ENCODE data around the gene SLC29A3. TPM values are rescaled to one million over a fixed set of nuclear protein-coding genes. Genes with fewer than 3 reads are reported as not detected.

Gene SLC29A3
- total RNA-seq, 3 donors from 2014 or later (not counting 1 experiment from before 2014, with no cell fraction given): 4.0 to 6.6 (median 5.3) TPM

GRCh38 chr10:71368176-71368575 is 49.1 kb downstream of the SLC29A3 start:
- WGBS (ENCODE audit: insufficient coverage): 84% methylated on average over 1 of the region's 1 CpG
- H3K4me3 ChIP-seq (ENCODE audit: low read length): no peak overlapping the region
- peaks cover 19% of the 10 kb centered on the region for H3K4me1 ChIP-seq (ENCODE audit: control insufficient read depth, insufficient read depth, low read length)
- no peaks in the 10 kb centered on the region for H3K9me3 ChIP-seq (ENCODE audit: control insufficient read depth, insufficient read depth, low read length)
- no peaks in the 10 kb centered on the region for H3K4me1 Mint-ChIP-seq
- no peaks in the 10 kb centered on the region for H3K36me3 Mint-ChIP-seq
- H3K4me3 Mint-ChIP-seq: no peak overlapping the region
- no peaks in the 10 kb centered on the region for H3K27me3 ChIP-seq (ENCODE audit: control insufficient read depth, insufficient read depth, low read length)
- DNase-seq: no peak
- no peak overlapping the region for H3K27ac ChIP-seq (ENCODE audit: low read length)
- no peak overlapping the region for H3K27ac Mint-ChIP-seq
- TF ChIP-seq CTCF (IDR thresholded peaks at IDR 0.05): no peak
- intact Hi-C loops (cut with micrococcal nuclease): no loop called here
- no peaks in the 10 kb centered on the region for H3K9me3 Mint-ChIP-seq
- peaks cover 2 to 8% of the 10 kb centered on the region in 2 donors for H3K27me3 Mint-ChIP-seq (ENCODE audit: low read depth in 2 of 2)
- no peak for ATAC-seq
- H3K36me3 ChIP-seq (ENCODE audit: control insufficient read depth, insufficient read depth, low read length): peaks cover 3% of the 10 kb centered on the region

- Histone ChIP-seq H3K4me3 (ENCODE audit: low read length) (no peak overlapping the region), H3K36me3 (ENCODE audit: control insufficient read depth, insufficient read depth, low read length) (peaks cover 3% of the 10 kb centered on the region), H3K27me3 (ENCODE audit: control insufficient read depth, insufficient read depth, low read length) (no peaks in the 10 kb centered on the region), H3K9me3 (ENCODE audit: control insufficient read depth, insufficient read depth, low read length) (no peaks in the 10 kb centered on the region), H3K27ac (ENCODE audit: low read length) (no peak overlapping the region), H3K4me1 (ENCODE audit: control insufficient read depth, insufficient read depth, low read length) (peaks cover 24% of the 10 kb centered on the region)
- Mint-ChIP-seq H3K27me3 (ENCODE audit: low read depth in 2 of 2) (peaks cover 2 to 8% of the 10 kb centered on the region in 2 donors), H3K36me3 (no peaks in the 10 kb centered on the region), H3K4me1 (no peaks in the 10 kb centered on the region), H3K4me3 (no peak overlapping the region), H3K9me3 (no peaks in the 10 kb centered on the region), H3K27ac (no peak overlapping the region)
- no peak for TF ChIP-seq CTCF (IDR thresholded peaks at IDR 0.05)
- ATAC-seq (no peak), DNase-seq (no peak)
- intact Hi-C loops (cut with micrococcal nuclease): no loop called here
- WGBS (ENCODE audit: insufficient coverage): 95% methylated on average over 2 of the region's 2 CpGs
These were observed 49.6 kb downstream of the SLC29A3 start for GRCh38 chr10:71368643-71369042.

GRCh38 chr10:71369602-71370001 is 50.5 kb downstream of the SLC29A3 start:
- no peak overlapping the region for H3K27ac Mint-ChIP-seq
- intact Hi-C loops (cut with micrococcal nuclease): no loop called here
- peaks cover 19% of the 10 kb centered on the region for H3K4me1 ChIP-seq (ENCODE audit: control insufficient read depth, insufficient read depth, low read length)
- ATAC-seq (no peak), DNase-seq (no peak)
- H3K9me3 Mint-ChIP-seq: no peaks in the 10 kb centered on the region
- no peak overlapping the region for H3K4me3 Mint-ChIP-seq
- no peaks in the 10 kb centered on the region for H3K27me3 ChIP-seq (ENCODE audit: control insufficient read depth, insufficient read depth, low read length)
- no peaks in the 10 kb centered on the region for H3K4me1 Mint-ChIP-seq
- H3K9me3 ChIP-seq (ENCODE audit: control insufficient read depth, insufficient read depth, low read length): no peaks in the 10 kb centered on the region
- no peak overlapping the region for H3K4me3 ChIP-seq (ENCODE audit: low read length)
- H3K36me3 Mint-ChIP-seq: no peaks in the 10 kb centered on the region
- no peak overlapping the region for H3K27ac ChIP-seq (ENCODE audit: low read length)
- H3K27me3 Mint-ChIP-seq (ENCODE audit: low read depth in 2 of 2): peaks cover 2 to 8% of the 10 kb centered on the region in 2 donors
- TF ChIP-seq CTCF (IDR thresholded peaks at IDR 0.05): no peak
- peaks cover 1% of the 10 kb centered on the region for H3K36me3 ChIP-seq (ENCODE audit: control insufficient read depth, insufficient read depth, low read length)
- 65% methylated on average over 1 of the region's 1 CpG for WGBS (ENCODE audit: insufficient coverage)

GRCh38 chr10:71370031-71370430 is 51.0 kb downstream of the SLC29A3 start:
- no peaks in the 10 kb centered on the region for H3K27me3 ChIP-seq (ENCODE audit: control insufficient read depth, insufficient read depth, low read length)
- Mint-ChIP-seq H3K27me3 (ENCODE audit: low read depth in 2 of 2) (peaks cover 2 to 8% of the 10 kb centered on the region in 2 donors), H3K36me3 (no peaks in the 10 kb centered on the region), H3K27ac (no peak overlapping the region), H3K4me1 (no peaks in the 10 kb centered on the region), H3K4me3 (no peak overlapping the region), H3K9me3 (no peaks in the 10 kb centered on the region)
- no peaks in the 10 kb centered on the region for H3K36me3 ChIP-seq (ENCODE audit: control insufficient read depth, insufficient read depth, low read length)
- no peak for TF ChIP-seq CTCF (IDR thresholded peaks at IDR 0.05)
- ATAC-seq (no peak), DNase-seq (no peak)
- no peak overlapping the region for H3K4me3 ChIP-seq (ENCODE audit: low read length)
- WGBS (ENCODE audit: insufficient coverage): 100% methylated on average over 3 of the region's 3 CpGs
- H3K27ac ChIP-seq (ENCODE audit: low read length): no peak overlapping the region
- intact Hi-C loops (cut with micrococcal nuclease): no loop called here
- H3K4me1 ChIP-seq (ENCODE audit: control insufficient read depth, insufficient read depth, low read length): peaks cover 19% of the 10 kb centered on the region
- no peaks in the 10 kb centered on the region for H3K9me3 ChIP-seq (ENCODE audit: control insufficient read depth, insufficient read depth, low read length)

Measured in natural killer cell (primary cell).